BE2C (cell line): ENCODE data around the gene LARP4.
"Not testable (repeated sequence)": the region's sequence is repeated elsewhere in the genome, so short reads cannot be mapped to it uniquely, and the experiment has no call there.

ENCODE experiments used
- DNase-seq: peaks from one replicate; pipeline ENCODE4 v3.0.0-alpha.2; 2020
- H3K27me3 ChIP-seq: fragments of 250-450 bp; sonication (Bioruptor Pico); 2 replicates; pipeline ENCODE4 v1.5.1; 2020; ENCODE audit warnings: mild to moderate bottlenecking
- H3K36me3 ChIP-seq: fragments of 250-450 bp; sonication (Bioruptor Pico); 2 replicates; pipeline ENCODE4 v1.5.1; 2020; ENCODE audit warnings: mild to moderate bottlenecking
- H3K4me1 ChIP-seq: fragments of 250-450 bp; sonication (Bioruptor Pico); 2 replicates; pipeline ENCODE4 v1.5.1; 2020
- H3K4me3 ChIP-seq: 2 replicates; pipeline ENCODE4 v1.5.1; 2011; ENCODE audit warnings: low read depth, low read length
- H3K9me3 ChIP-seq: fragments of 250-450 bp; sonication (Bioruptor Pico); 2 replicates; pipeline ENCODE4 v1.5.1; 2020
- TF ChIP-seq, protein P1 (sequence below): IDR thresholded peaks from 2 replicates; pipeline ENCODE4 v1.5.1; 2012; ENCODE audit warnings: mild to moderate bottlenecking, low read depth, low read length

The LARP4 gene

DNA sequence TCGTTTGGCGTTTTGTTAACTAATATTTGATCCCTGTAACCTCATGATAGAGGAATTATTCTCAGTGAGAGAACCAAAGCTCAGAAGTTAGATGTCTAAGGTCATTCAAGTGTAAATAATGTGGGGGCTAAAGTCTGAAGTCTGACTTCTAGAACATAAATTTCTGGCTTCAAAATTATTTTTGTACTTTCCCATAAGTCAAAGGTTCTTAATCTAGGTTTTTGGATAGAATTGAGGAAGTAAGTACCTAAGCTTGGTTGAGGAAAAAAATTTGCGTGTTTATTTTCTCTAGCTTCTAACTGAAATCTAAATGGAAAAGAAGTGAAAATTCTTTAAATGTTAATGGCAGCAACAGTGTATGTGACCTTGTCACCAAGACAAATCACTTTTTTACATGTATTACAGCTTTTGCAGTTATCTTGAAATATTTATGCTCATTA lies 2.3 kb downstream of the LARP4 start:
- H3K4me3 ChIP-seq, result peak overlapping the region; percentile 88
- TF ChIP-seq, protein P1, sequence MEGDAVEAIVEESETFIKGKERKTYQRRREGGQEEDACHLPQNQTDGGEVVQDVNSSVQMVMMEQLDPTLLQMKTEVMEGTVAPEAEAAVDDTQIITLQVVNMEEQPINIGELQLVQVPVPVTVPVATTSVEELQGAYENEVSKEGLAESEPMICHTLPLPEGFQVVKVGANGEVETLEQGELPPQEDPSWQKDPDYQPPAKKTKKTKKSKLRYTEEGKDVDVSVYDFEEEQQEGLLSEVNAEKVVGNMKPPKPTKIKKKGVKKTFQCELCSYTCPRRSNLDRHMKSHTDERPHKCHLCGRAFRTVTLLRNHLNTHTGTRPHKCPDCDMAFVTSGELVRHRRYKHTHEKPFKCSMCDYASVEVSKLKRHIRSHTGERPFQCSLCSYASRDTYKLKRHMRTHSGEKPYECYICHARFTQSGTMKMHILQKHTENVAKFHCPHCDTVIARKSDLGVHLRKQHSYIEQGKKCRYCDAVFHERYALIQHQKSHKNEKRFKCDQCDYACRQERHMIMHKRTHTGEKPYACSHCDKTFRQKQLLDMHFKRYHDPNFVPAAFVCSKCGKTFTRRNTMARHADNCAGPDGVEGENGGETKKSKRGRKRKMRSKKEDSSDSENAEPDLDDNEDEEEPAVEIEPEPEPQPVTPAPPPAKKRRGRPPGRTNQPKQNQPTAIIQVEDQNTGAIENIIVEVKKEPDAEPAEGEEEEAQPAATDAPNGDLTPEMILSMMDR, result no peak
- no peak for DNase-seq
- no peaks in the 10 kb centered on the region for H3K27me3 ChIP-seq
- H3K4me1 ChIP-seq, result no peaks in the 10 kb centered on the region; the same call in 1 of the 2 replicates
- H3K9me3 ChIP-seq, result no peaks in the 10 kb centered on the region; the same call in 1 of the 2 replicates
- peaks cover 5% of the 10 kb centered on the region for H3K36me3 ChIP-seq

- H3K4me1 ChIP-seq, result no peaks in the 10 kb centered on the region; the same call in 1 of the 2 replicates
- no peaks in the 10 kb centered on the region for H3K27me3 ChIP-seq
- H3K36me3 ChIP-seq, result peaks cover 5% of the 10 kb centered on the region
- TF ChIP-seq, protein P1, result no peak
- H3K4me3 ChIP-seq, result no peak overlapping the region
- H3K9me3 ChIP-seq, result no peaks in the 10 kb centered on the region; the same call in 1 of the 2 replicates
- no peak for DNase-seq
Measured at GRCh38 chr12:50404307-50404706, 3.6 kb downstream of the LARP4 start.

DNA sequence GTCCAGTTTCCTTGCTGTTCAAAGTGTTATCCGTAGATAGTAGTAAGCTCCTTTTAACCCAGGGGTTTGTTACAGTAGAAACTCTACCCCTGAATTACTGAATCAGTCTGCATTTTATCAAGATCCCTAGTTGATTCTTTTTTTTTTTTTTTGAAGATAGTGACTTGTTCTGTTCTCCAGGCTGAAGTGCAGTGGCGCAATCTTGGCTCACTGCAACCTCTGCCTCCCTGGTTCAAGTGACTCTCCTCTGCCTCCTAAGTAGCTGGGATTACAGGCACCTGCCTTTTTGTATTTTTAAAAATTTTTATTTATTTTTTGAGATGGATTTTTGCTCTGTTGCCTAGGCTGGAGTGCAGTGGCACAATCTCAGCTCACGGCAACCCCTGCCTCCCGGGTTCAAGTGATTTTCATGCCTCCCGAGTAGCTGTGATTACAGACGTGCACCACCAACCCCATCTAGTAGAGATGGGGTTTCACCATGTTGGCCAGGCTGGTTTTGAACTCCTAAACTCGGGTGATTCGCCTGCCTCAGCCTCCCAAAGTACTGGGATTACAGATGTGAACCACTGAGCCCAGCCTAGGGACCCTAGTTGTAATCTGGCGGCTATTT lies 10.5 kb downstream of the LARP4 start:
- H3K4me1 ChIP-seq, result no peaks in the 10 kb centered on the region
- DNase-seq, result no peak
- H3K4me3 ChIP-seq, result no peak overlapping the region
- H3K27me3 ChIP-seq, result no peaks in the 10 kb centered on the region
- TF ChIP-seq, protein P1, result no peak
- no peaks in the 10 kb centered on the region; the same call in 1 of the 2 replicates for H3K9me3 ChIP-seq
- H3K36me3 ChIP-seq, result peaks cover 8% of the 10 kb centered on the region

GRCh38 chr12:50415899-50416479 lies 15.3 kb downstream of the LARP4 start:
- Histone ChIP-seq H3K4me3 (no peak overlapping the region), H3K9me3 (no peaks in the 10 kb centered on the region), H3K36me3 (peaks cover 14% of the 10 kb centered on the region), H3K27me3 (no peaks in the 10 kb centered on the region), H3K4me1 (no peaks in the 10 kb centered on the region)
- no peak for DNase-seq
- TF ChIP-seq, protein P1, result no peak

DNA sequence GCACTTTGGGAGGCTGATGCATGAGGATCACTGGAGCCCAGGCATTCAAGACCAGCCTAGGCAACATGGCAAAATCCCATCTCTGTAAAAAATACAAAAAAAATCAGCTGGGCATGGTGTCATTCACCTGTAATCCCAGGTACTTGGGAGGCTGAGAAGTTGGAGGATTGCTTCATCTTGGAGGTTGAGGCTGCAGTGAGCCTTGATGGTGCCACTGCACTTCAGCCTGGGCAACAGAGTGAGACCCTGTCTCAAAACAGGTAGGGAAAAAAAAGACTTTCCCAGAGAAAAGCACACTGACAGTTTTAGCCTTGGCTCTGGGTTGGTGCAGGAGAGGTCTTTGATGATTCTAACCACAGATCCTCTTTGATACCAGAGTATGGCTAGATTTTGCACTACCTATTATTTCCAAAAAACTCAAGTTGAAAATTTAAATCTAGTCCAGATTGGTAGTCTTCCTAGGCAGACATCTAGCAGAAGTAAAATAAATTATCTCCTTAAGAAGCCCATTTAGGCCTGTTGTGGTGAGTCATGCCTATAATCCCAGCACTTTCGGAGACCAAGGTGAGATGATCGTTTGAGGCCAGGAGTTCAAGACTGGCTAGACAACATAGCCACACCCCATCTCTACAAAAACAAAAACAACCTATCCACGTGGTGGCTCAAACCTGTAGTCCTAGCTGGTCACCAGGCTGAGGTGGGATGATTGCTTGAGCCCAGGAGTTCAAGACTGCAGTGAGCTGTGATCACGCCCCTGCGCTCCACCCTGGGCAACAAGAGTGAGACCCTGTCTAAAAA lies 18.6 kb downstream of the LARP4 start:
- TF ChIP-seq, protein P1, result no peak
- no peak overlapping the region for H3K4me3 ChIP-seq
- no peaks in the 10 kb centered on the region for H3K27me3 ChIP-seq
- no peaks in the 10 kb centered on the region for H3K9me3 ChIP-seq
- H3K4me1 ChIP-seq, result no peaks in the 10 kb centered on the region
- peaks cover 9% of the 10 kb centered on the region for H3K36me3 ChIP-seq
- no peak for DNase-seq

DNA sequence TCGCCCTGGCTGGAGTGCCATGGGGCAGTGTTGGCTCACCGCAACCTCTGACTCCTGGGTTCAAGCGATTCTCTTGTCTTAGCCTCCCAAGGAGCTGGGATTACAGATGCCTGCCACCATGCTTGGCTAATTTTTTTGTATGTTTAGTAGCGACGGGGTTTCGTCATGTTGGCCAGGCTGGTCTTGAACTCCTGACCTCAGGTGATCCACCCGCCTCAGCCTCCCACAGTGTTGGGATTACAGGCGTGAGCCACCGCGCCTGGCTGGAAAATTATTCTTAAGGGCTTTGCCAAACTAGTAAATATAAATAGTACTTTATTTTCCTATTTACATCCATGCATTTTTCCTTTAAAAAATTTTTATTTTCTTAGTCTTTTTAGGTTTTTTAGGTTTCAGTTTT lies 22.2 kb downstream of the LARP4 start:
- H3K4me1 ChIP-seq, result not testable (repeated sequence)

GRCh38 chr12:50423342-50423741 lies 22.7 kb downstream of the LARP4 start:
- not testable (repeated sequence) for H3K27me3 ChIP-seq, H3K4me1 ChIP-seq, H3K4me3 ChIP-seq, H3K36me3 ChIP-seq, H3K9me3 ChIP-seq, DNase-seq

More for the DNA sequence above, 22.2 kb downstream of the LARP4 start:
- not testable (repeated sequence) for H3K27me3 ChIP-seq, H3K4me3 ChIP-seq, H3K9me3 ChIP-seq, DNase-seq, H3K36me3 ChIP-seq
